SK-N-SH treated with all-trans-retinoic acid at 6 μM for 48 hours (cell line): Measurements from ENCODE around the gene CDCA8.

Experiments used
- ARNTL ChIP-seq: fragments of 450-650 bp; formaldehyde crosslinking; IDR thresholded peaks from 2 replicates; pipeline ENCODE4 v1.5.0; 2020; ENCODE audit warnings: low read depth, mild to moderate bottlenecking, moderate library complexity, borderline replicate concordance
- ZFP3 ChIP-seq: fragments of 250-450 bp; sonication (Bioruptor Pico); IDR thresholded peaks from 2 replicates; pipeline ENCODE4 v1.5.0; 2020; ENCODE audit warnings: mild to moderate bottlenecking, moderate library complexity
- ZFP30 ChIP-seq: fragments of 450-650 bp; formaldehyde crosslinking; IDR thresholded peaks from 2 replicates; pipeline ENCODE4 v1.5.0; 2022; ENCODE audit warnings: mild to moderate bottlenecking, moderate library complexity
- TF ChIP-seq, protein P1 (sequence below): fragments of 250-450 bp; sonication (Bioruptor Pico); IDR thresholded peaks from 2 replicates; pipeline ENCODE4 v1.8.0; 2020; ENCODE audit warnings: mild to moderate bottlenecking, moderate library complexity, borderline replicate concordance

DNA sequence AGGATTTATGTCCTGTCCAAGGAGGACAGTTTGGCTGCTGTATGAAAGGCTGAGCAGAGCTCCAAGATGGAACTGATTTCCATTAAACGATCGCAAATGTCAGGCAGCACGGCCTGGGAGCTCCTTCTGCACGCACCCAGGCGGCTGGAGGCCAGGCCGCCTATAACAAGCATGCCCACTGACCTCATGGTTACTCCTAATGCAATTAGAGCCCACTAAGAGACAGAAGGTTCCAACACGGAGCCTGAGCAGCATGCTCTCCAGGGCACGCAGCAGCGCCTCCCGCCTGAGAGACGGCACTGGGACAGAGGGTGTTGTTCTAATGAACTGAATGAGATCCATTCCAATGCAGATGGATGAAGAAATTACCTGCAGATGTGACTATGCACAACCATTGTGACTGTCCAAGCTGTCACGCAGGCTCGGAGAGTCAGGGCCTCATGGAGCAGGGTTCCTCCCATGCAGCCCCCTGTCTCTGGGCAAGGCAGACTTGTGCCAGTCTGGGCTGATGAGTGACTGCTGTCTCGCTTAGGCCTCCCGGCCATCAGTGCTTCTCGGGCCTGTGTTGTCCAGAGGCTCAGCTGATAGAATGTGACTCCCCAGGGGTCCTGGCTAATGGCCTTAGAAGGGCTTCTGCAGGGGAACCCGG is 25.2 kb upstream of the CDCA8 start:
- TF ChIP-seq ZFP30 (CRISPR knock-in tag) (no peak), ZFP3 (no peak), ARNTL (CRISPR knock-in tag) (no peak)
- TF ChIP-seq, protein P1, sequence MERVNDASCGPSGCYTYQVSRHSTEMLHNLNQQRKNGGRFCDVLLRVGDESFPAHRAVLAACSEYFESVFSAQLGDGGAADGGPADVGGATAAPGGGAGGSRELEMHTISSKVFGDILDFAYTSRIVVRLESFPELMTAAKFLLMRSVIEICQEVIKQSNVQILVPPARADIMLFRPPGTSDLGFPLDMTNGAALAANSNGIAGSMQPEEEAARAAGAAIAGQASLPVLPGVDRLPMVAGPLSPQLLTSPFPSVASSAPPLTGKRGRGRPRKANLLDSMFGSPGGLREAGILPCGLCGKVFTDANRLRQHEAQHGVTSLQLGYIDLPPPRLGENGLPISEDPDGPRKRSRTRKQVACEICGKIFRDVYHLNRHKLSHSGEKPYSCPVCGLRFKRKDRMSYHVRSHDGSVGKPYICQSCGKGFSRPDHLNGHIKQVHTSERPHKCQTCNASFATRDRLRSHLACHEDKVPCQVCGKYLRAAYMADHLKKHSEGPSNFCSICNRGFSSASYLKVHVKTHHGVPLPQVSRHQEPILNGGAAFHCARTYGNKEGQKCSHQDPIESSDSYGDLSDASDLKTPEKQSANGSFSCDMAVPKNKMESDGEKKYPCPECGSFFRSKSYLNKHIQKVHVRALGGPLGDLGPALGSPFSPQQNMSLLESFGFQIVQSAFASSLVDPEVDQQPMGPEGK = no peak
